Stimulated activated CD4-positive, alpha-beta T cell treated with anti-CD3 and anti-CD28 coated beads, Interleukin-12 subunit alpha, Interleukin-12 subunit beta, amount 100 ng/mL, for 24 hours (primary cell): ENCODE results near the gene UNC45A.
"Not testable (repeated sequence)": the region's sequence is repeated elsewhere in the genome, so short reads cannot be mapped to it uniquely, and the experiment has no call there.

Experiments
- DNase-seq, 2 experiments: peaks; one replicate each; pipeline ENCODE4 v3.0.0-alpha.2; 2020; ENCODE audit warnings: low read depth in 2 of 2

Gene UNC45A

GRCh38 chr15:90903733-90904536 lies 31.1 kb upstream of the UNC45A start:
- DNase-seq = no peak

- no peak for DNase-seq
Measured at GRCh38 chr15:90904746-90905145, 30.3 kb upstream of the UNC45A start.

GRCh38 chr15:90905306-90906180 lies 29.5 kb upstream of the UNC45A start:
- DNase-seq = no peak

GRCh38 chr15:90906181-90906849 lies 28.8 kb upstream of the UNC45A start:
- no peak for DNase-seq

- no peak for DNase-seq
Measured at GRCh38 chr15:90907051-90907660, 27.9 kb upstream of the UNC45A start.

- no peak for DNase-seq
Measured at GRCh38 chr15:90907838-90908507, 27.1 kb upstream of the UNC45A start.

GRCh38 chr15:90909449-90909848 lies 25.6 kb upstream of the UNC45A start:
- not testable (repeated sequence) for DNase-seq

GRCh38 chr15:90909976-90910375 lies 25.1 kb upstream of the UNC45A start:
- DNase-seq = no peak

- no peak for DNase-seq
Measured at GRCh38 chr15:90910441-90911301, 24.4 kb upstream of the UNC45A start.

- DNase-seq = no peak
Measured at GRCh38 chr15:90911302-90911623, 23.8 kb upstream of the UNC45A start.

- DNase-seq = no peak
Measured at GRCh38 chr15:90911906-90912769, 22.9 kb upstream of the UNC45A start.

- DNase-seq = no peak
Measured at GRCh38 chr15:90912770-90913075, 22.4 kb upstream of the UNC45A start.

- DNase-seq = no peak
Measured at GRCh38 chr15:90913398-90913944, 21.6 kb upstream of the UNC45A start.

- DNase-seq = no peak
Measured at GRCh38 chr15:90914305-90915080, 20.6 kb upstream of the UNC45A start.

GRCh38 chr15:90915216-90915807 lies 19.8 kb upstream of the UNC45A start:
- no peak for DNase-seq

- DNase-seq = no peak
Measured at GRCh38 chr15:90915808-90916440, 19.2 kb upstream of the UNC45A start.

- no peak for DNase-seq
Measured at GRCh38 chr15:90916461-90916860, 18.6 kb upstream of the UNC45A start.

GRCh38 chr15:90917569-90917968 lies 17.5 kb upstream of the UNC45A start:
- DNase-seq = no peak
